HG03442 (cell line): ENCODE data around the gene MAP1A.
"Not testable (repeated sequence)": the region's sequence is repeated elsewhere in the genome, so short reads cannot be mapped to it uniquely, and the experiment has no call there.

Experiments
- ATAC-seq: cut with Tn5 transposase; IDR thresholded peaks from one replicate; pipeline ENCODE4 v1.9.1; 2021; ENCODE audit warnings: mild to moderate bottlenecking, moderate library complexity; ENCODE audit not compliant: unreplicated experiment

Gene MAP1A

DNA sequence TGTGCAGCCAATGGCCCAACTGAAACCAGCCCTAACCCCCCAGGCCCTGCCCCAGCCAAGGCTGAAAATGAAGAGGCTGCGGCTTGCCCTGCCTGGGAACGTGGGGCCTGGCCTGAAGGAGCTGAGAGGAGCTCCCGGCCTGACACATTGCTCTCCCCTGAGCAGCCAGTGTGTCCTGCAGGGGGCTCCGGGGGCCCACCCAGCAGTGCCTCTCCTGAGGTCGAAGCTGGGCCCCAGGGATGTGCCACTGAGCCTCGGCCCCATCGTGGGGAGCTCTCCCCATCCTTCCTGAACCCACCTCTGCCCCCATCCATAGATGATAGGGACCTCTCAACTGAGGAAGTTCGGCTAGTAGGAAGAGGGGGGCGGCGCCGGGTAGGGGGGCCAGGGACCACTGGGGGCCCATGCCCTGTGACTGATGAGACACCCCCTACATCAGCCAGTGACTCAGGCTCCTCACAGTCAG is 11.2 kb downstream of the MAP1A start:
- ATAC-seq: no peak

GRCh38 chr15:43529141-43529540 is 11.7 kb downstream of the MAP1A start:
- ATAC-seq: no peak

DNA sequence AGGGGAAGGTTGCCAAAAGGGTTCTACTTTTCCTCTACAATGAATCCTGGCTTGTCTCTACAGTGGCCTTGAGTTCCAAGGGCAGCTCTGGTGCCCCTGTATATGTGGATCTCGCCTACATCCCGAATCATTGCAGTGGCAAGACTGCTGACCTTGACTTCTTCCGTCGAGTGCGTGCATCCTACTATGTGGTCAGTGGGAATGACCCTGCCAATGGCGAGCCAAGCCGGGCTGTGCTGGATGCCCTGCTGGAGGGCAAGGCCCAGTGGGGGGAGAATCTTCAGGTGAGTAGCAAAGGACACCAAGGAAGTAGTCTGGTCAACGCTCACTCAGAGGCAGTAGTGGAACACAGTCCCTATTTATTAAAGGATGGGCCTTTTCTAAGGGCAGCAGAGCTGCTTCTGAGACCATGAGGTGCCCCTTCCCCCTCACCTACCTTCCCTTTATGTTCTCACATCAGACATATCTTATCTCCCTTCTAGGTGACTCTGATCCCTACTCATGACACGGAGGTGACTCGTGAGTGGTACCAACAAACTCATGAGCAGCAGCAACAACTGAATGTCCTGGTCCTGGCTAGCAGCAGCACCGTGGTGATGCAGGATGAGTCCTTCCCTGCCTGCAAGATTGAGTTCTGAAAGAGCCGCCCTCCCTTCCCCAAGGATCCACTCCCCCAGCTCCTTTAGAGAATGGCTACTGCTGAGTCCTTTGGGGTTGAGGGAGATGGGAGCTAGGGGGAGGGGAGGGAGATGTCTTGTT is 12.4 kb downstream of the MAP1A start:
- no peak for ATAC-seq

GRCh38 chr15:43531018-43531670 is 13.7 kb downstream of the MAP1A start:
- no peak for ATAC-seq

GRCh38 chr15:43532826-43533225 is 15.4 kb downstream of the MAP1A start:
- ATAC-seq: not testable (repeated sequence)

- no peak for ATAC-seq
Measured at GRCh38 chr15:43534897-43535296, 17.5 kb downstream of the MAP1A start.

GRCh38 chr15:43538091-43538490 is 20.7 kb downstream of the MAP1A start:
- ATAC-seq: no peak

GRCh38 chr15:43541785-43542184 is 24.4 kb downstream of the MAP1A start:
- ATAC-seq: no peak

DNA sequence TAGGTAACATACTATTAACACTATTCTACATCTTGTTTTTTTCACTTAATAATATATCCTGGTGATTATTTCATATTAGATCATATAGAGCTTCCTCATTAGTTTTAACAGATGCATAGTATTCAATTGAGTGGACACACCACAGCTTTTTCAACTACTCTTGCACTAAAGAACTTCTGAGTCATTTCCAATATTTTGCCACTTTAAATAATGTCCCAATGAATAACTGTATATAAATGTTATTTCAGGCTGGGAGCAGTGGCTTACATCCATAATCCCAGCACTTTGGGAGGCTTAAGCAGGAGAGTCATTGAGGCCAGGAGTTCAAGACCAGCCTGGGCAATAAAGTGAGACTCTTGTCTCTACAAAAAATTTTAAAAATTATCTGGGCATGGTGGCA is 26.9 kb downstream of the MAP1A start:
- ATAC-seq: no peak

GRCh38 chr15:43545426-43545825 is 28.0 kb downstream of the MAP1A start:
- ATAC-seq: no peak

GRCh38 chr15:43547539-43547938 is 30.1 kb downstream of the MAP1A start:
- no peak for ATAC-seq

DNA sequence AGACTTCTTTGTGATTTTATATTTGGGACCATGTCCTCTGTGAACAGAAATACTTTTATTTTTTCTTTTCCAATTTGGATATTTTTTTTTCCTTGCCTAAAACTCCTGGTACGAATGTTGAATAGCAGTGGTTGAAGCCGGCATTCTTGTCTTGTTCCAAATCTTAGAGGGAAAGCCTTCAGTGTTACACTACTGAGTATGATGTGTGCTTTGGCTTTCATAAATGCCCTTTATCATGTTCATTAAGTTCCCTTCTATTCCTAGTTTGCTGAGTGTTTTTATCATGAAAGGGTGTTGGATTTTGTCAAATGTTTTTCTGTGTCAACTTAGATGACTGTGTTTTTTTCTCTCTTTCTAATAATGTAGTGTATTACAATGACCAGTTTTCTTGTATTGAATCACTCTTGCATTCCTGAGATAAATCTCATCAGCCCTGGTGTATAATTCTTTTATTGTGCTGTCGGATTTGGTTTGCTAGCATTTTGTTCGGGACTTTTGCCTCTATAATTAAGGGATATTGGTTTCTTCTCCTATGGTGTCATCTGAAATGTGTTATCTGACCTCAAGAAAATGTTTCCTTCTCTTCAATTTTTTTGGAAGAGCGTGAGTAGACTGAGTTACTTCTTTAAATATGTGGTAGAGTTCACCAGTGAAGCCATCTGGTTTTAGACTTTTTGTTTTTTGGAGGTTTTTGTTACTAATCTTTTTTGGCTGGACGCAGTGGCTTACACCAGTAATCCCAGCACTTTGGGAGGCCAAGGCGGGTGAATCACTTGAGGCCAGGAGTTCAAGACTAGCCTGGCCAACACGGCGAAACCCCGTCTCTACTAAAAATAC is 33.3 kb downstream of the MAP1A start:
- ATAC-seq: no peak

GRCh38 chr15:43552256-43552655 is 34.8 kb downstream of the MAP1A start:
- ATAC-seq: no peak

DNA sequence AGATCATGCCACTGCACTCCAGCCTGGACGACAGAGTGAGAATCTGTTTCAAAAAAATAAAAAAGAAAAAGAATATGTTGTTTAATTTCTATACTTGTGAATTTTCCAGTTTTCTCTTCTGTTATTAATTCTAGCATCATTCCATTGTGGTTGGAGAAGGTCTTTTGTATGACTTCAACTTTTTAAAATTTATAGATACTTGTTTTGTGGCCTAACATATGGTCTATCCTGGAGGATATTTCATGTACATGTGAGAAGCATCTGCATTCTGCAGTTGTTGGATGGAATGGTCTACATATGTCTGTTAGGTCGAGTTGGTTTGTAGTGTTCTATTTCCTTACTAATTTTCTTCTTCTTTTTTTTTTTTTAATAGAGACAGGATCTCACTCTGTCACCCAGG is 35.6 kb downstream of the MAP1A start:
- ATAC-seq: no peak

- not testable (repeated sequence) for ATAC-seq
Measured at GRCh38 chr15:43562753-43563152, 45.3 kb downstream of the MAP1A start.

GRCh38 chr15:43563793-43564192 is 46.4 kb downstream of the MAP1A start:
- ATAC-seq: not testable (repeated sequence)

DNA sequence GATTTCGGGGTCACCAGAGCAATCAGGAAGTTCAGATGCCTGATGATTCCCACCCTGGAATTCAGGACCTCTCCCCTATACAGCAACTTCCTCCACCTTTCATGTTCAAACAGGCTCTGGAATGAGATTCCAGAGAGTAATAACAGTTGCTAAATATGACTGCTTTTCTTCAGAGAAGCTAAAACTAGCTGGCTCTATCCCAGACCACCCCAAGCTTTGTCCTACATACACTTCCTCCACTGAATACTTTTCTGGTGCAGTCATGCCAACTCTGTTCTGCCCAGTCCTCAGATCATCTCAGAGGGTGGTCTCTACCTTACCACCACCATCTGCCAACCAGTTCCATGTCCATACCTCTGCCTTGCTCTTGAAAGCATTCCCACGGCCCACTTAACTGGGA is 49.2 kb downstream of the MAP1A start:
- not testable (repeated sequence) for ATAC-seq

DNA sequence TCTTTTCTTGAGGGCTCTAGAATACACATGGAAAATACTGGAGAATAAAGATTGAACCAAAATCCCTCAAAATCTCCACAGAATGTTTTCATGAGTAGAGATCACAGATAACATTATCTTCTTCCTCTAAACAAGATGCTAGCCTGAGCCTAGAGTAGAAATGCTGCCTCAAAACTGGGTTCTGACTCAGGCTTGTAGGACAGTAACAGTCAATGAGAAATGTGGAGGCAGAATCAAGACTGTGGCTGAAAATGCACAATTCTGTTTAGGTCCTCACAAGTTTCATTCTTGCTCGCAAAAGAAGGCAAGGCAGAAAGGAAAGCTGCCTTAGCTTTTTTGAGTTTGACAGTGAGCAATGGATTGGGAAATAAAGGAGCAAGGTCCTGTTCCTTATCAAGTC is 57.2 kb downstream of the MAP1A start:
- ATAC-seq: not testable (repeated sequence)
